Inferior parietal cortex (tissue), 1 donor: ENCODE measurements around the gene ANKLE2.

Experiments
- DNase-seq: peaks from one replicate; pipeline ENCODE4 v3.0.0-alpha.2; 2016; ENCODE audit errors: extremely low spot score

Gene ANKLE2

DNA sequence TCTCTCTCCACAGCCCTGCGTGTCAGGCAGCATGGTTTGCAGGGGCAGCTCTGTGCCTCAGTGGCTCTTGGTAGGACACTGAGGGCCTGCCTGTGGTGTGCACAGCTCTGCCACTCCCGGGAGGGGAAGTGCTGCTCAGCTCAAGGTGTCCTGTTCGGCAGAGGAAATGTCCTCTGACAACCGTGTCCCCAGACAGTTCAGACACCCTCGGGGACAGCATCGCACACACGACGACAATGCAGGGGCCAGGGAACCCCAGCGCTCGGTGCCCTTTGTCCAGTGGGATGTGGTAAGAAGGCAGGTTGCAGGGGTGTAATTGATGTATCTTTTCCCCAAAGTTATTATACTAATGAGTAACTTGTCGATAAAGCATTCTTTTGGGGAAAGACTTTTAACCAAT is 14.2 kb downstream of the ANKLE2 start:
- DNase-seq, result no peak

DNA sequence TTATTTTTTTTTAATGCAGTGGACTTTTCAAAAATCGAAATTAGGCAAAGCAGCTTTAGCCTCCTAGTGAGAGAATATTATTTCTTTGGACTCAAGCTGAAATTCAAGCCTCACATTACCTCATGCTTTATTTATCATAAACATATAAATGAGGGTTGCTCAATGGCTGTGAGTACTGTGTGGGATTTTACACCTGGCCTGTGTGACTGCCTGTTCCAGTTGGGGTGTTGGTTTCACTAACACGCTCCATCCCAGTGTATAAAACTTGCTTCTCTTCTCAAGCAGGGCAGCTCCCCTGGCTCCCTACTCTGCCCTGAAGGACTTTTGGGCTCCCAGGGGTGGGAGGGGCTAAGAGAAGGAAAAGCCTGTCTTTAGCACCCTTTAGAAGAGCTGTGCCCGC is 15.0 kb downstream of the ANKLE2 start:
- DNase-seq, result no peak

GRCh38 chr12:132743831-132744230 is 17.8 kb downstream of the ANKLE2 start:
- no peak for DNase-seq

DNA sequence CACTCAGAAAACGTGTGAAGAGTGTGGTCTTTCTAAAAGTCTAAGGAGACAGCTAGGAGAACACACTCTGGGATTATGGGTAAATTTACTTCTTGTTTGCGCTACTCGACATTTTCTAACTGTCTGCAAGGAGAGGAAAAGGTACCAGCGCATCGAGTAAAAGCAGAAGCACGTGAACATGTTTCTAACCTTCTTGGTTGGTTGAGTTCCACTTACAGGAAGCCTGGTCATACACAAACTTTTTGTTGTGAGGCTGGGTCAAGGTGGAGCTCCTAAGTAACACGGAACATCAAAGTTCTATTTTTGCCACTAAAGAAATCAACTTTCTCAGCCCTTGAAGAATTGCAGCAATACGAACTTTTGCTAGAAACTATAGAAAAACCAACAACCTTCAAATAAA is 20.0 kb downstream of the ANKLE2 start:
- no peak for DNase-seq

GRCh38 chr12:132740652-132741051 is 21.0 kb downstream of the ANKLE2 start:
- no peak for DNase-seq

DNA sequence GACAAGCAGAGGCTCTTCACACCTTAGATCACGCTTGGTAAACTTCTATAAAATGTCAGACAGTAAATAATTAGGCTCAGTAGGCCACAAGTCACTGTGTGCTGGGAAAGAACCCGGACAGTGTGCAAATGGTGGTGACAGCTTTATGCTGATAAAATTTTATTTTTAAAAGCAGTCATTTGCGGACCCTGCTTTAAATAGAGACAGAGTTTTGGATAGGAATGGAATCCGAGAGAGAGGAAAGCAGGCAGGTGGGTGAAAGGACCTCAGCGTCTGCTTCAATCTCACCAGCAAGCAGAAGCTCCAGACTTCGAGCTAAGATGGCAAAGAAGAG is 21.4 kb downstream of the ANKLE2 start:
- DNase-seq, result no peak

GRCh38 chr12:132739600-132740312 is 21.9 kb downstream of the ANKLE2 start:
- DNase-seq, result no peak

DNA sequence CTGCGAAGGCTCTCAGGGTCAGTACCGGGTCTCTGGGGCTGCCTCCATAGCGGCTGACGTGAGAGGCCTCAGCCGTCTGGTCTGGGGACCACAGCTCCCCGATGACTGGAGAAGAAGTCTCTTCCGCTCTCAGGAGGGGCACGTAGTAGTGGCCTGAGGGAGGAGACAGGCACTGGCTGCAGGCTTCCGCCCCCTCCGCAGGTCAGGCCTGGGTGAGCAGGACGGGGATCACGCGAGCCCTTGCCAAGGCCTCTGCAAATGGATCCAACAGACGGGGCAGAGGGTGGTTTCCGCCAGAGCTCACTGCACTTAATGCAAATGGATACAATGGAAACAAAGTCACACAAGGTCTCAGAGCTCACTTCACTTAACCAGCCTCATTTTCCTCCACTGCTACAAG is 24.7 kb downstream of the ANKLE2 start:
- no peak for DNase-seq

DNA sequence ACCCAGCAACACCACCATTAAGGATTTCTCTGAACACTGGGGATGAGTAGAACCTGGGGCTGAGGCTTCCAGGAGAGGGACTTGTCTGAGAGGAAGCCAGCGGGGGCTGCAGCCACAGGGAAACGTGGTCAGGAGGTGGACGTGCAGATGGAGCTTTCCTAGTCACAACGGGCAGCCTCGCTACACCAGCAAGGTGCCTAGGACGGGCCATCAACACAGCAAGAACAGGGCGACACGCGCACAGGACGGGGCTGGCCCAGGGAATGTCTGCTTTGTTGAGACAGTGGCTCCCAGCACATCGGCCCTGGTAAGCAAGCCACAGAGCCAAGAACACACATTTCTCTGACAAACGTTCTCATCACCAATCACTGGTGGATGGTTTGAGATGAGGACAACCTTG is 25.3 kb downstream of the ANKLE2 start:
- no peak for DNase-seq

- no peak for DNase-seq
Observed at GRCh38 chr12:132735496-132735895, 26.1 kb downstream of the ANKLE2 start.

GRCh38 chr12:132734206-132734605 is 27.4 kb downstream of the ANKLE2 start:
- no peak for DNase-seq

- no peak for DNase-seq
Observed at GRCh38 chr12:132731574-132731973, 30.1 kb downstream of the ANKLE2 start.

DNA sequence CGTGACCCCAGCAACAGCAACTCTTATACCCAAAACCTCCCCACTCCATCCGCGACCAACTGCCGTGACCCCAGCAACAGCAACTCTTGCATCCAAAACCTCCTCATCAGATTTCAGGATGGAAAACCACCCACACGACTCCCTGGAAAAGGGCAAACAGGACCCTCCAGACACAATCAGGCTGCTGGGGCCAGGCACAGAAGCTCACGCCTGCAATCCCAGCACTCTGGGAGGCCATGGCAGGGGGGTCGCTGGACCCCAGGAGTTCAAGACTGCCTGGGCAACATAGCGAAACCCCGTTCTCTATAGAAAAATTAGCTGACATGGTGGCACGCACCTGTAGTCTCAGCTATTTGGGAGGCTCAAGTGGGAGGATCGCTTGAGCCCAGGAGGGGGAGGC is 31.3 kb downstream of the ANKLE2 start:
- no peak for DNase-seq

- no peak for DNase-seq
Observed at GRCh38 chr12:132729541-132730320, 31.9 kb downstream of the ANKLE2 start.

DNA sequence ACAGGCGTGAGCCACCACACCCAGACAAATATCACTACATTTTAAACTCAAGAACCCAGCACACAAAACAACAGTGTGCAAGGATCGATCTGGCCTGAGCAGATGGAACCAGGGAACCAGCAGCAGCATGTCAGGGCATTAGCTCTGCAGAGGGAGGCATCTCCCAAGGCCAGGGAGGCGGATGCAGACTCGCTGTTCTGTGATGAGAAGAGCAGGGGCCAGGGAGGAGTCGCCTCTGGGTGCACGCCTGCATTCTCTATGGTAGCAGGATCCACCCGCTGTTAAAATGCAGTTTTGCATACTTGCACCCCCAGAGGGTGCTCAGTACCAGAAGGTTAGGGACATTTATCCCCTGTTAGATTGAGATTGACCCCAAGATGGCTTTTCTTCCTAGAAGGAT is 33.1 kb downstream of the ANKLE2 start:
- DNase-seq, result no peak

GRCh38 chr12:132727091-132727794 is 34.4 kb downstream of the ANKLE2 start:
- no peak for DNase-seq

DNA sequence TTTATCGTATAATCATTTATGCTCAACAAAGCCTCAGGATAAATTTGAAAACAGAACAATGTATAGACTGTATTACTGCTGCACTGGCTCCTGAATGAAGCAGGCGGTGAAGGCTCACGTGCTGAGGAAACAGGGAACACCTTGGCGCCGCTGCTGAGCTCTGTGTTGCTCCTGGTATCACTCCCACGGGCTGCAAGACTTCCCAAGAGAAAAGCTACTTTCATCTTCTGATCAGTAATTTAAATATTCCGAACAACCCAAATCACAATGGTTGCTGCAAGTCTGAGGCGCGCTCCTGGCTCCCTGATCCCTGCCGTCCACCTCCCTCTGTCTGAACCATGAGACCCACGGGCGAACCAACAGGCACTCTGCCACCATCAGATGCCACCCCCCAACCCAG is 35.2 kb downstream of the ANKLE2 start:
- no peak for DNase-seq

- DNase-seq, result no peak
Observed at GRCh38 chr12:132724506-132725241, 37.0 kb downstream of the ANKLE2 start.

GRCh38 chr12:132723764-132724140 is 37.9 kb downstream of the ANKLE2 start:
- DNase-seq, result no peak

DNA sequence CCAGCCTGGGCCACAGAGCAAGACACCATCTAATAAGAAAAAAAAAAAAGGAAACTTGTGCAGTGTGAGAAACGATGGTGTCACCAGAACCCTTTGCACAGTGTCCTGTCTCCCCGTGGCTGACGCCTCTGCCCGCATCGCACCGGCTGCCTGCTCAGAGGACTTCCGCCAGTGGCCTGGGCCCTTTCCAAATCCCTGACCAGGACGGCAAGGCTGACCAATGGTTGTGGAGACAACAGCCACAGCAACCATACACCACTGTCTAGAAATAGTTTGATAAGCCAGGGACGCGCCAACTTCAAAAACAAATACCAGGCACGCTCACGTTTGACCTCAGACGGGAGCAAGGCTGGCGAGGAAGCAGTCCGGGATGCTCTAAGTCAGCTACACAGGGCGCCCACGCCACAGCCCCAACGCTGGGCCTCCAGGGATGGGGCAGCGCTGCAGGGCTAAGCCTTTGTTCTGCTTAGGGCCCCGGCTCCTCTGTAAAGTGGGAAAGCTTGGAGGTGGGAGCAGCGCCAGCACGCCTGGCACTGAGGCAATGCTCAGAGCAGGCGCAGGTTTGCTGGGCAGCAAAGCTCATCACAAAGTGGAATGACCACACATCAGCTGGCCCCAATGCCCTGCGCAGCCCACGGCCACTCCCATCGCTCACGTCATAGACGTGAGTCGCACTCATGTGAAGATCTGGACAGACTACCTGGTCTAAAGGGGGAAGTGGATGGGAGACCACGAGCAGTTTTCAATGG is 38.4 kb downstream of the ANKLE2 start:
- DNase-seq, result no peak

- DNase-seq, result no peak
Observed at GRCh38 chr12:132720606-132721345, 40.9 kb downstream of the ANKLE2 start.
